Tibial nerve (tissue), 4 donors: ENCODE results near the gene PRPF38B. TPM values are rescaled to one million over a fixed set of nuclear protein-coding genes. Genes with fewer than 3 reads are reported as not detected.

Source experiments
- DNase-seq, 2 donors: peaks; one replicate each; pipeline ENCODE4 v3.0.0-alpha.2; 2019; ENCODE audit warnings: low spot score in 2 of 2
- H3K27ac ChIP-seq, 4 donors: fragments of 200-600 bp; sonication (generic) in 3 of 4; one replicate each; pipeline ENCODE4 v1.5.1; 2017 to 2019; ENCODE audit warnings: mild to moderate bottlenecking in 1 of 4
- H3K27me3 ChIP-seq, 2 donors: fragments of 200-600 bp; sonication (generic) in 1 of 2; one replicate each; pipeline versions ENCODE4 v1.5.1 to v1.6.0; 2017 to 2019
- H3K36me3 ChIP-seq, 3 donors: fragments of 200-600 bp; sonication (generic); one replicate each; pipeline ENCODE4 v1.5.1; 2018 to 2019
- H3K4me1 ChIP-seq, 4 donors: fragments of 200-600 bp; sonication (generic) in 3 of 4; one replicate each; pipeline ENCODE4 v1.5.1; 2017 to 2019
- H3K4me3 ChIP-seq, 4 donors: fragments of 200-600 bp; sonication (generic) in 3 of 4; one replicate each; pipeline ENCODE4 v1.5.1; 2017 to 2019; ENCODE audit warnings: mild to moderate bottlenecking in 1 of 4, moderate library complexity in 1 of 4
- H3K9me3 ChIP-seq, 4 donors: fragments of 200-600 bp; sonication (generic) in 3 of 4; one replicate each; pipeline ENCODE4 v1.5.1; 2017 to 2019
- EP300 ChIP-seq, 2 donors: sonication (generic); formaldehyde crosslinking; IDR thresholded peaks; one replicate each; pipeline ENCODE4 v1.6.1; 2017; ENCODE audit warnings: antibody characterized with exemption in 2 of 2, mild to moderate bottlenecking in 1 of 2
- POLR2A ChIP-seq, 2 donors: fragments of 450-650 bp; IDR thresholded peaks; one replicate each; pipeline ENCODE4 v1.6.1; 2017; ENCODE audit warnings: antibody characterized with exemption in 2 of 2, mild to moderate bottlenecking in 2 of 2, moderate library complexity in 2 of 2
- WGBS, 2 donors: methylation state at CpG; one replicate each; pipeline ENCODE4 v1.1.5; 2018; 5-methylcytosine and 5-hydroxymethylcytosine counted together
- total RNA-seq, 4 donors: library from RNA; depleted of rRNA; stranded (reverse); fragments of >200 nt; gene quantifications; one replicate each; pipeline ENCODE4 v1.1.0, GENCODE V29; 2016
- TF ChIP-seq, protein P1 (sequence below), 5 experiments: fragments of 200-600 bp in 3 of 5; fragments of 450-650 bp in 2 of 5; sonication (generic) in 3 of 5; IDR thresholded peaks; one replicate each; pipeline ENCODE4 v1.5.1; 2016 to 2019; ENCODE audit warnings: antibody characterized with exemption in 5 of 5, mild to moderate bottlenecking in 3 of 5, moderate library complexity in 2 of 5

Gene PRPF38B
- total RNA-seq, 4 donors from 2014 or later = 25.7 to 34.1 (median 29.3) TPM

DNA sequence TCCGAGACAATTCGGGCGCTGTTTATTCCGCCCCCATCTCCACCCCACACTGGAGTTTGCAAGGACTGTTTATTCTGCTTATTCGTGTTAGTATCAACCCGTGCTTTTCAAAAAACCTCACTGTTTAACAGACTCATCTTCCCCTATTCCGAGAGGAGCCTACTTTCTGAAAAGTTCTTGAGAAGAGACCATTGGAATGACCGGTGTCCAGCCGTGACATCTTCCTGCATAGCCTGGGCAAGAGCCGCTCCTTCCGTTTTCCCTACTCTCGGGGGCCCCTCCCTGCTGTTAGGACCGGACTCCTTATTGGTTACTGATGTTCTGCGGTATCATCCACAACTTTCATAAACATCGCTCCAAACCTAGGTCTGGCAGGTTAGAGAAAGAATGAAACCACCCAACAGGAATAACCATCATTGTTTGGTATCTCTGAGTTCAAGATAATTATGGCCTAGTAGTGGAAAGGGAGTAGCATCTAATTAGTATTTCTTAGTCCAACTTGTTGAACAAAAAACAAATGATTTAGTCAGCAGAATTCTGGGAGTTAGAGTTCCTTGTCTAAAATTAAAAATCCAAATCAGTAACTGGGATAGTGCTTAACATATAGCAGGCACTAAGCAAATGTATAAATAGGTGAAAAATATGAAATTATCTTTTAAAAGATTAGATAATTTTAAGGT is 55.2 kb downstream of the PRPF38B start:
- H3K27me3 ChIP-seq = no peaks in the 10 kb centered on the region
- H3K4me3 ChIP-seq = peak overlapping the region; percentile 47 to 96 (median 73)
- H3K27ac ChIP-seq = peak overlapping the region; percentile 90 to 100 (median 96)
- TF ChIP-seq EP300 (IDR thresholded peaks at IDR 0.05) = peak in 1 of 2 donors; percentile 59
- TF ChIP-seq POLR2A (IDR thresholded peaks at IDR 0.05) = peak; percentile 33 to 50
- TF ChIP-seq, protein P1, sequence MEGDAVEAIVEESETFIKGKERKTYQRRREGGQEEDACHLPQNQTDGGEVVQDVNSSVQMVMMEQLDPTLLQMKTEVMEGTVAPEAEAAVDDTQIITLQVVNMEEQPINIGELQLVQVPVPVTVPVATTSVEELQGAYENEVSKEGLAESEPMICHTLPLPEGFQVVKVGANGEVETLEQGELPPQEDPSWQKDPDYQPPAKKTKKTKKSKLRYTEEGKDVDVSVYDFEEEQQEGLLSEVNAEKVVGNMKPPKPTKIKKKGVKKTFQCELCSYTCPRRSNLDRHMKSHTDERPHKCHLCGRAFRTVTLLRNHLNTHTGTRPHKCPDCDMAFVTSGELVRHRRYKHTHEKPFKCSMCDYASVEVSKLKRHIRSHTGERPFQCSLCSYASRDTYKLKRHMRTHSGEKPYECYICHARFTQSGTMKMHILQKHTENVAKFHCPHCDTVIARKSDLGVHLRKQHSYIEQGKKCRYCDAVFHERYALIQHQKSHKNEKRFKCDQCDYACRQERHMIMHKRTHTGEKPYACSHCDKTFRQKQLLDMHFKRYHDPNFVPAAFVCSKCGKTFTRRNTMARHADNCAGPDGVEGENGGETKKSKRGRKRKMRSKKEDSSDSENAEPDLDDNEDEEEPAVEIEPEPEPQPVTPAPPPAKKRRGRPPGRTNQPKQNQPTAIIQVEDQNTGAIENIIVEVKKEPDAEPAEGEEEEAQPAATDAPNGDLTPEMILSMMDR (IDR thresholded peaks at IDR 0.05) = no peak
- peak; percentile 56 to 77 for DNase-seq
- H3K36me3 ChIP-seq = peaks cover 0 to 2% (median 0%) of the 10 kb centered on the region in 3 donors
- WGBS, 2 donors = 1 to 2% methylated on average over 15 of the region's 15 CpGs
- H3K9me3 ChIP-seq = no peaks in the 10 kb centered on the region
- H3K4me1 ChIP-seq = peaks cover 0 to 48% (median 7%) of the 10 kb centered on the region in 4 donors

DNA sequence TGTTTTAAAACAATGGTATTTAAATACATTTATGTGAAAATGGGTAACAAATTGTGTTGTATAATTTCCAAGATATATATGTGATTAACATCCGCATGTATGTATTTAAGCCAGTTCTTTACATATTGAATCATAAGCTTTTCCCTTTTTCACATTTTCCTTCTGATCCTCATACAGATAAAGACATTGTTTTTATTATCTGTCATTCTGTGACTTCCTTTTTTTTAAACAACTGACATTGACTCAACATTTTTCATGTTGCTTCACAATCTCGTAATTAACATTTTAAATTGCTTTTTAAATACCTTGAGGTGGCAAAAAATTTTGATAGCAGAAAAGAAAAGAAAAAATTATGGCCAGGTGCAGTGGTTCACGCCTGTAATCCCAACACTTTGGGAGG is 55.8 kb downstream of the PRPF38B start:
- Histone ChIP-seq H3K36me3 (peaks cover 0 to 7% (median 0%) of the 10 kb centered on the region in 3 donors), H3K4me1 (peaks cover 0 to 54% (median 7%) of the 10 kb centered on the region in 4 donors), H3K9me3 (no peaks in the 10 kb centered on the region), H3K4me3 (peak overlapping the region in 1 of 4 donors; percentile 96), H3K27me3 (no peaks in the 10 kb centered on the region), H3K27ac (peak overlapping the region in 3 of 4 donors; percentile 90 to 100 (median 98))
- WGBS, 2 donors = 76 to 79% methylated on average over 3 of the region's 3 CpGs
- no peak for DNase-seq
- TF ChIP-seq EP300 (IDR thresholded peaks at IDR 0.05) (no peak), POLR2A (IDR thresholded peaks at IDR 0.05) (no peak)
- TF ChIP-seq, protein P1 (IDR thresholded peaks at IDR 0.05) = no peak

DNA sequence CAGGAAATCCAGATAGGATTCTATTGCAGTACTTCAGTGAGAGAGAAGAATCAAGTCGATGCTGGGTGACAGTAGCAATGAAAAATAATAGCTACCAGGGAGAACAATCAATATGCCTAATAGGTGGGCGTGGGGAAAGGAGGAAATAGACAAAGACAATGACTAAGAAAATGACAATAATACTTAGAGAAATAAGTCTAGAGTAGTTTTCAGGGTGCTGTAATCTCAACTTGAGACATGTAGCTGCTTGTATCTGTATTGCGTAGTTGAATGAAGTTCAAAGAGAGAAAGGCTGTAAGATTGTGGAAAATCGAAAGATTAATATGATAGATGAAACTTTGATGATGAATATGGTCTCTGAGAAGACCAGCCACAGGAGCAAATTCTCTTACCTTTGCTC is 57.0 kb downstream of the PRPF38B start:
- no peak for DNase-seq
- Histone ChIP-seq H3K27me3 (no peaks in the 10 kb centered on the region), H3K9me3 (no peaks in the 10 kb centered on the region), H3K4me3 (no peak overlapping the region), H3K27ac (no peak overlapping the region), H3K36me3 (peaks cover 0 to 13% (median 0%) of the 10 kb centered on the region in 3 donors), H3K4me1 (peaks cover 0 to 55% (median 7%) of the 10 kb centered on the region in 4 donors)
- WGBS, 2 donors = 88 to 93% methylated on average over 4 of the region's 4 CpGs
- TF ChIP-seq, protein P1 (IDR thresholded peaks at IDR 0.05) = no peak
- TF ChIP-seq EP300 (IDR thresholded peaks at IDR 0.05) (no peak), POLR2A (IDR thresholded peaks at IDR 0.05) (no peak)

DNA sequence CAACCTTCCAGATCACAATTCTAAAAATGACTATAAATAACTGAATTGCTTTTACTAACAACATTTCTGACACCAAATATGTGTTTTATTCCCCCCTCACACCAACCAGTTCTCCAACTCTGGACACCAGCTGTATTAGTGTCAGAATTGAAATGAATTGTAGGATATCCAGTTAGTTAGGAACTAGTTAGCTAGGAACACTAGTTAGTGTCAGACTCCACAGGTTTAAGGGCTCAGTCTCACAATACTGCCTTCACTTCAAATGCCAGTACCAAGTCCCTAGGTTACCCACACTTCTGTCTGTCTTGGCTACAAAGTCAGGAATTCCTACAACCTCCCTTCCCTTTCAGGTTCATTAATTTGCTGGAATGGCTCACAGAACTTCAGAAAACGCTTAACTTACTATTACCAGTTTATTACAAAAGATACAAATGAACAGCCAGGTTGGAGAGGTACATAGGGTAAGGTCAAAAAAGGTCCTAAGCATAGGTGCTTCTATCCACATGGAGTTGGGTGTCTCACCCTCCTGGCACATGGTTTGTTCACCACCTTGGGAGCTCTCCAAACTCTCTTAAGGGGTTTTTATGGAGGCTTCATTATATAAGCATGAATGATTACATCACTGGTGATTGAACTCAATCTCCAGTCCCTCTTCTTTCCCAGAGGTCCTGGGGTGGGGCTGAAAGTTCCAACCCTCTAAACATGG is 58.5 kb downstream of the PRPF38B start:
- no peak overlapping the region for H3K27ac ChIP-seq
- H3K36me3 ChIP-seq = peaks cover 0 to 26% (median 0%) of the 10 kb centered on the region in 3 donors
- WGBS, 2 donors = 67 to 87% methylated on average over 1 of the region's 1 CpG
- no peaks in the 10 kb centered on the region for H3K27me3 ChIP-seq
- TF ChIP-seq EP300 (IDR thresholded peaks at IDR 0.05) (no peak), POLR2A (IDR thresholded peaks at IDR 0.05) (no peak)
- TF ChIP-seq, protein P1 (IDR thresholded peaks at IDR 0.05) = no peak
- no peaks in the 10 kb centered on the region for H3K9me3 ChIP-seq
- H3K4me1 ChIP-seq = peaks cover 0 to 62% (median 7%) of the 10 kb centered on the region in 4 donors
- DNase-seq = no peak
- no peak overlapping the region for H3K4me3 ChIP-seq

Other genes with a start within 250 kb of the PRPF38B start
- 1 to 10 TPM in 1 of 4 donors, not detected in 3; 1.2 TPM for gene NBPF6, start 242.0 kb upstream of the PRPF38B start, total RNA-seq
- gene EEIG2, start 132.2 kb upstream of the PRPF38B start, total RNA-seq = 10 to 100 TPM; 14.1 to 20.5 (median 18.1) TPM
- gene HENMT1, start 31.2 kb upstream of the PRPF38B start, total RNA-seq = 1 to 10 TPM; 1.2 to 3.7 (median 2.4) TPM
- gene FNDC7, start 20.6 kb downstream of the PRPF38B start, total RNA-seq = not detected
- gene STXBP3, start 54.4 kb downstream of the PRPF38B start, total RNA-seq = 10 to 100 TPM; 51.0 to 75.8 (median 68.9) TPM
- gene AKNAD1, start 164.8 kb downstream of the PRPF38B start, total RNA-seq = 1 to 10 TPM in 2 of 4 donors, under 1 TPM in 1, not detected in 1; 0.44 to 5.5 (median 4.6) TPM
- 10 to 100 TPM; 31.2 to 72.2 (median 45.7) TPM for gene GPSM2, start 184.7 kb downstream of the PRPF38B start, total RNA-seq